ENCODE measurements around the gene PRR15. TPM values are rescaled to one million over a fixed set of nuclear protein-coding genes. Genes with fewer than 3 reads are reported as not detected.

PRR15 gene
- total RNA-seq, 4 donors from 2014 or later: 0.42 to 6.6 (median 4.8) TPM; not detected in 1

GRCh38 chr7:29564496-29565223 is 1.0 kb downstream of the PRR15 start:
- Histone ChIP-seq H3K27me3 (peaks cover 0 to 56% of the 10 kb centered on the region in 2 donors), H3K9me3 (no peaks in the 10 kb centered on the region), H3K4me1 (peaks cover 0 to 40% (median 23%) of the 10 kb centered on the region in 4 donors), H3K4me3 (peak overlapping the region; percentile 29 to 60 (median 36)), H3K36me3 (no peaks in the 10 kb centered on the region), H3K27ac (peak overlapping the region in 2 of 4 donors; percentile 35 to 72)
- TF ChIP-seq EP300 (IDR thresholded peaks at IDR 0.05): peak in 1 of 2 donors; percentile 12
- TF ChIP-seq POLR2A (IDR thresholded peaks at IDR 0.05): no peak
- TF ChIP-seq, protein P1, sequence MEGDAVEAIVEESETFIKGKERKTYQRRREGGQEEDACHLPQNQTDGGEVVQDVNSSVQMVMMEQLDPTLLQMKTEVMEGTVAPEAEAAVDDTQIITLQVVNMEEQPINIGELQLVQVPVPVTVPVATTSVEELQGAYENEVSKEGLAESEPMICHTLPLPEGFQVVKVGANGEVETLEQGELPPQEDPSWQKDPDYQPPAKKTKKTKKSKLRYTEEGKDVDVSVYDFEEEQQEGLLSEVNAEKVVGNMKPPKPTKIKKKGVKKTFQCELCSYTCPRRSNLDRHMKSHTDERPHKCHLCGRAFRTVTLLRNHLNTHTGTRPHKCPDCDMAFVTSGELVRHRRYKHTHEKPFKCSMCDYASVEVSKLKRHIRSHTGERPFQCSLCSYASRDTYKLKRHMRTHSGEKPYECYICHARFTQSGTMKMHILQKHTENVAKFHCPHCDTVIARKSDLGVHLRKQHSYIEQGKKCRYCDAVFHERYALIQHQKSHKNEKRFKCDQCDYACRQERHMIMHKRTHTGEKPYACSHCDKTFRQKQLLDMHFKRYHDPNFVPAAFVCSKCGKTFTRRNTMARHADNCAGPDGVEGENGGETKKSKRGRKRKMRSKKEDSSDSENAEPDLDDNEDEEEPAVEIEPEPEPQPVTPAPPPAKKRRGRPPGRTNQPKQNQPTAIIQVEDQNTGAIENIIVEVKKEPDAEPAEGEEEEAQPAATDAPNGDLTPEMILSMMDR (IDR thresholded peaks at IDR 0.05): no peak
- 0 to 1% methylated on average over 32 to 46 of the region's 48 CpGs for WGBS, 2 donors
- no peak for DNase-seq (ENCODE audit: low spot score in 2 of 2)

DNA sequence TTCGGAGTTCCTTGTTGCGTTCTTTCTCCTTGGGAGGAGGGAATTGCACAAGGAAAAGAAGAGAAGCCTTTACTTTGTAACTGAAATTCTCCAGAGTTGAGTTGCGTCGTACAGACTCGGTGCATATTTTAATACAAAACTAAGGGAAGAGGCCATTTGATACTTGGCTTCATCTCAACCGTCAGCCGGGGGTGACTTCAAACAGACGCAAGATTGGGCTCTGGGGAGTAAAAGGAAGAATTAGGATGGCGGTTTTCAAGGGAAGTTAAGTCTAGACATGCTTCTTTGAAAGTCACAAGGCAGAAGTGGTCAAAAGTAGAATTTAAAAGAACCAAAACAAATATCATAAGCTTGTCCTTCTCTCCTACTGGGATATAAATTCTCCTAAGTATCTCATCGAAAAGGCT is 1.6 kb downstream of the PRR15 start:
- H3K4me3 ChIP-seq: peak overlapping the region; percentile 29 to 60 (median 36)
- no peak for DNase-seq (ENCODE audit: low spot score in 2 of 2)
- TF ChIP-seq, protein P1 (IDR thresholded peaks at IDR 0.05): no peak
- TF ChIP-seq POLR2A (IDR thresholded peaks at IDR 0.05) (no peak), EP300 (IDR thresholded peaks at IDR 0.05) (no peak)
- 4% methylated on average over 10 of the region's 10 CpGs for WGBS, 2 donors
- H3K36me3 ChIP-seq: no peaks in the 10 kb centered on the region
- peak overlapping the region in 2 of 4 donors; percentile 35 to 72 for H3K27ac ChIP-seq
- H3K27me3 ChIP-seq: peaks cover 0 to 58% of the 10 kb centered on the region in 2 donors
- H3K9me3 ChIP-seq: no peaks in the 10 kb centered on the region
- H3K4me1 ChIP-seq: peaks cover 0 to 40% (median 23%) of the 10 kb centered on the region in 4 donors

DNA sequence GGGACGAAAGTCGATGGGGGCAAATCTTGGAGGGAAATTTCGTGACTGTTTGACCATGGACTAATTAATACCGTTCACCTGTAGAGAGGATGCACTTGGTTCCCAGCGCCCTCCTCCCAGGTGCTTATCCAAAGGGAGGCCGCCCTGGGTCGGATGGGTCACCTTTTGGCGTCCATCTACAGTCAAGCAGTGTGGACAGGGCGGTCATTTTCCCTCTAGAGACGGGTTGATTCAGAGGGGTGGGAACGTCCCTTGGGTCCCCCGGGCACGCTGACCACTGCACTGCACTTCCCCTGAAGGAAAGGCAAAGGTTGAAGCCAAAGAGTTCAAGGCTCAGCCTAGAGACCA is 2.0 kb downstream of the PRR15 start:
- peaks cover 0 to 40% (median 23%) of the 10 kb centered on the region in 4 donors for H3K4me1 ChIP-seq
- DNase-seq (ENCODE audit: low spot score in 2 of 2): no peak
- no peak for TF ChIP-seq EP300 (IDR thresholded peaks at IDR 0.05)
- TF ChIP-seq POLR2A (IDR thresholded peaks at IDR 0.05): no peak
- TF ChIP-seq, protein P1 (IDR thresholded peaks at IDR 0.05): no peak
- no peaks in the 10 kb centered on the region for H3K36me3 ChIP-seq
- H3K27ac ChIP-seq: no peak overlapping the region
- H3K9me3 ChIP-seq: no peaks in the 10 kb centered on the region
- H3K4me3 ChIP-seq: peak overlapping the region in 3 of 4 donors; percentile 43 to 60 (median 47)
- H3K27me3 ChIP-seq: peaks cover 0 to 61% of the 10 kb centered on the region in 2 donors
- 11 to 19% methylated on average over 12 to 13 of the region's 13 CpGs for WGBS, 2 donors

GRCh38 chr7:29565982-29566746 is 2.5 kb downstream of the PRR15 start:
- Histone ChIP-seq H3K27me3 (peaks cover 0 to 62% of the 10 kb centered on the region in 2 donors), H3K9me3 (no peaks in the 10 kb centered on the region), H3K4me3 (peak overlapping the region; percentile 15 to 60 (median 45)), H3K36me3 (no peaks in the 10 kb centered on the region), H3K4me1 (peaks cover 0 to 40% (median 23%) of the 10 kb centered on the region in 4 donors), H3K27ac (no peak overlapping the region)
- 0 to 3% methylated on average over 28 to 46 of the region's 56 CpGs for WGBS, 2 donors
- TF ChIP-seq EP300 (IDR thresholded peaks at IDR 0.05) (no peak), POLR2A (IDR thresholded peaks at IDR 0.05) (no peak)
- TF ChIP-seq, protein P1 (IDR thresholded peaks at IDR 0.05): no peak
- DNase-seq (ENCODE audit: low spot score in 2 of 2): no peak

- Histone ChIP-seq H3K9me3 (no peaks in the 10 kb centered on the region), H3K27ac (no peak overlapping the region), H3K4me3 (no peak overlapping the region), H3K27me3 (peaks cover 0 to 62% of the 10 kb centered on the region in 2 donors), H3K4me1 (peaks cover 0 to 40% (median 23%) of the 10 kb centered on the region in 4 donors), H3K36me3 (no peaks in the 10 kb centered on the region)
- 89 to 92% methylated on average over 2 of the region's 2 CpGs for WGBS, 2 donors
- no peak for DNase-seq (ENCODE audit: low spot score in 2 of 2)
- TF ChIP-seq, protein P1 (IDR thresholded peaks at IDR 0.05): no peak
- no peak for TF ChIP-seq POLR2A (IDR thresholded peaks at IDR 0.05)
These were observed 3.5 kb downstream of the PRR15 start for GRCh38 chr7:29567174-29567573.
